Mammary epithelial cell (primary cell): ENCODE data around the gene FBXL17.

Source experiments
- EZH2 ChIP-seq: IDR thresholded peaks from 2 replicates; pipeline ENCODE4 v1.6.1; 2012; ENCODE audit warnings: low read length, inconsistent platforms, borderline replicate concordance
- TF ChIP-seq, protein P1 (sequence below), 2 donors: IDR thresholded peaks in 1 of 2; conservative IDR thresholded peaks in 1 of 2; 2 replicates each; pipeline ENCODE4 v1.5.1; 2011 to 2012; ENCODE audit warnings: inconsistent platforms in 2 of 2, low read length in 2 of 2, mild to moderate bottlenecking in 2 of 2, control low read depth in 1 of 2, low read depth in 1 of 2; ENCODE audit not compliant: insufficient read depth in 1 of 2; ENCODE audit errors: extremely low read depth in 1 of 2

DNA sequence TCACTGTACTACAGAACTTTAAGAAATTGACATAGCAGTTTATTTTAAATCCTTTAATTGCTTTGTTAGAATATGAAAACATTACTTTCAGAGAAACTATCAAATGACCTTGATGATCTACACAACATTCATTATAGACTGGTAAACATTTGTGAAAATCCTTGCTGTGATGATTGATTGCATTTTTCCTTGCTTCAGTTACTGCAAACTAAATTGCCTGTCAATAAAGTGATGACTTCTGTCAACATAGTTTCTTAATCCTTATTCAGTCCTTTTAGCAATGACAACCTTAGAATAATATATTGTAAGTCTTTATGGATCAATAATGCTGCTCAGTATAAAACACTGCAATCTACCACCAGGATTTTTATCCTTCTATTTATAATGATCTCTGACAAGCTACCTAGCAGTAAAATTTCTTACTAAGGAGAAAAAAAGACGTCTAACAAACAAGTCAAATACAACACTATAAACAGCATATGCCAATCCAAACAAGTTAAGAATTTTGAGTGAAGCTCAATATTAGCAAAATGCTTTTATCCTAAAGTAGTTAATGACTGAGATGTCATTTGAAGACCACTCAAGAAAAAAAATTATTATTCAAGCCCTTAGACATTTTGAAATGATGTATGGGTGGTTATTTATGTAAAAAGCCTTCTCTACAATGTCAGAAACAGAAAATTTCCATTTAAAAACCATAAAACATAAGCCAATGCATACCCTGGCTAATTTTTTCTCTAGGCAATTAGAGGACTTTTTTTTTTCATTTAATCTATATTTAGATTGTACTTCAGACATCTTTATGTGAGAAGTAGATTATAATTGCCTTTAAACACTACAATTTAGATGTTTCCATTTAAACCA lies 105.5 kb downstream of the FBXL17 start:
- TF ChIP-seq, protein P1, sequence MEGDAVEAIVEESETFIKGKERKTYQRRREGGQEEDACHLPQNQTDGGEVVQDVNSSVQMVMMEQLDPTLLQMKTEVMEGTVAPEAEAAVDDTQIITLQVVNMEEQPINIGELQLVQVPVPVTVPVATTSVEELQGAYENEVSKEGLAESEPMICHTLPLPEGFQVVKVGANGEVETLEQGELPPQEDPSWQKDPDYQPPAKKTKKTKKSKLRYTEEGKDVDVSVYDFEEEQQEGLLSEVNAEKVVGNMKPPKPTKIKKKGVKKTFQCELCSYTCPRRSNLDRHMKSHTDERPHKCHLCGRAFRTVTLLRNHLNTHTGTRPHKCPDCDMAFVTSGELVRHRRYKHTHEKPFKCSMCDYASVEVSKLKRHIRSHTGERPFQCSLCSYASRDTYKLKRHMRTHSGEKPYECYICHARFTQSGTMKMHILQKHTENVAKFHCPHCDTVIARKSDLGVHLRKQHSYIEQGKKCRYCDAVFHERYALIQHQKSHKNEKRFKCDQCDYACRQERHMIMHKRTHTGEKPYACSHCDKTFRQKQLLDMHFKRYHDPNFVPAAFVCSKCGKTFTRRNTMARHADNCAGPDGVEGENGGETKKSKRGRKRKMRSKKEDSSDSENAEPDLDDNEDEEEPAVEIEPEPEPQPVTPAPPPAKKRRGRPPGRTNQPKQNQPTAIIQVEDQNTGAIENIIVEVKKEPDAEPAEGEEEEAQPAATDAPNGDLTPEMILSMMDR (conservative IDR thresholded peaks at IDR 0.05 in 1 of 2, IDR thresholded peaks at IDR 0.05 in 1 of 2; ENCODE audit: extremely low read depth in 1 of 2, insufficient read depth in 1 of 2, low read depth in 1 of 2, low read length in 2 of 2): no peak
- no peak for TF ChIP-seq EZH2
